ENCODE data around the gene ADPRS. TPM values are rescaled to one million over a fixed set of nuclear protein-coding genes. Genes with fewer than 3 reads are reported as not detected.

ADPRS gene
- total RNA-seq (10 to 100 TPM; 22.6 to 24.6 TPM), total RNA-seq (16.0 to 64.1 (median 37.6) reads per million in 172 experiments)
- 17.5 TPM for polyA plus RNA-seq (2013, experiment 1 of 2)
- polyA plus RNA-seq (2013, experiment 2 of 2), result 17.5 TPM

- POLR2A ChIA-PET, result interaction anchor here (1.2 to 1.6 kb wide), 3 partner anchors 71 to 158 kb away, joined by 4 to 9 read pairs (median 5); partner anchors contain the start of genes AGO3 and THRAP3
- Histone ChIP-seq H3K4me3 (ENCODE audit: low read length) (peak within 1 kb of the TSS; percentile 95), H3K27me3 (ENCODE audit: control insufficient read depth in 1 of 2, insufficient read depth in 2 of 2, low read length in 2 of 2) (peaks cover 13 to 14% of the 10 kb centered on the region in 2 experiments), H3K36me3 (ENCODE audit: insufficient read depth, low read length) (peaks cover 27% of the 10 kb centered on the region), H3K9me3 (ENCODE audit: control insufficient read depth in 1 of 2, insufficient read depth in 1 of 2, low read length in 2 of 2) (peaks cover 0 to 15% of the 10 kb centered on the region in 2 experiments), H3K27ac (ENCODE audit: low read depth in 1 of 2, low read length in 2 of 2) (peak within 1 kb of the TSS; percentile 73 to 83), H3K4me1 (ENCODE audit: insufficient read depth, low read length) (peaks cover 54% of the 10 kb centered on the region)
- peaks cover 21% of the 10 kb centered on the region for H3K27me3 Mint-ChIP-seq
- peaks cover 23% of the 10 kb centered on the region for H3K4me1 Mint-ChIP-seq (ENCODE audit: low read depth)
- intact Hi-C loops (cut with DNase I, micrococcal nuclease), result loop anchor here in 1 of 2 experiments (1.0 to 10.0 kb wide), 7 partner anchors 61 to 1774 kb away; partner anchors contain the start of genes AGO1, STK40, THRAP3 and TRAPPC3
- peaks cover 38% of the 10 kb centered on the region for H3K36me3 Mint-ChIP-seq (ENCODE audit: low read depth)
- no peaks in the 10 kb centered on the region for H3K9me3 Mint-ChIP-seq
- peak; percentile 96 for TF ChIP-seq CTCF (IDR thresholded peaks at IDR 0.05)
- CTCF ChIA-PET, result interaction anchor here (0.6 kb wide), 2 partner anchors 11 to 61 kb away, joined by 3 read pairs; no protein-coding TSS in a partner anchor
- peak within 1 kb of the TSS; percentile 93 for H3K4me3 Mint-ChIP-seq
- H3K27ac Mint-ChIP-seq, result peak within 1 kb of the TSS; percentile 86
- DNase-seq, result peak; percentile 83 to 96 (median 88)
- ATAC-seq (ENCODE audit: poor library complexity), result peak; percentile 88
Observed at GRCh38 chr1:36088577-36089392, at the start of gene ADPRS. Gene ADPRS (plus strand): TSS chr1:36088892. CDS start chr1:36088905, 13 bp downstream.

GRCh38 chr1:36040238-36040637, 48.5 kb upstream of the ADPRS start:
- intact Hi-C loops (cut with DNase I, micrococcal nuclease), result no loop called here
- POLR2A ChIA-PET, result no interaction called here
- Histone ChIP-seq H3K9me3 (ENCODE audit: control insufficient read depth in 1 of 2, insufficient read depth in 1 of 2, low read length in 2 of 2) (no peaks in the 10 kb centered on the region), H3K36me3 (ENCODE audit: insufficient read depth, low read length) (peaks cover 47% of the 10 kb centered on the region), H3K27me3 (ENCODE audit: control insufficient read depth in 1 of 2, insufficient read depth in 2 of 2, low read length in 2 of 2) (no peaks in the 10 kb centered on the region), H3K4me3 (ENCODE audit: low read length) (no peak overlapping the region), H3K27ac (ENCODE audit: low read depth in 1 of 2, low read length in 2 of 2) (no peak overlapping the region), H3K4me1 (ENCODE audit: insufficient read depth, low read length) (no peaks in the 10 kb centered on the region)
- no peak overlapping the region for H3K4me3 Mint-ChIP-seq
- no peaks in the 10 kb centered on the region for H3K9me3 Mint-ChIP-seq
- peaks cover 68% of the 10 kb centered on the region for H3K36me3 Mint-ChIP-seq (ENCODE audit: low read depth)
- H3K27ac Mint-ChIP-seq, result no peak overlapping the region
- DNase-seq, result no peak
- no peak for TF ChIP-seq CTCF (IDR thresholded peaks at IDR 0.05)
- CTCF ChIA-PET, result interaction anchor here (0.7 kb wide), 1 partner anchor 24 kb away, joined by 5 read pairs; no protein-coding TSS in a partner anchor
- H3K27me3 Mint-ChIP-seq, result no peaks in the 10 kb centered on the region
- ATAC-seq (ENCODE audit: poor library complexity), result no peak
- no peaks in the 10 kb centered on the region for H3K4me1 Mint-ChIP-seq (ENCODE audit: low read depth)

- Mint-ChIP-seq H3K36me3 (ENCODE audit: low read depth) (peaks cover 63% of the 10 kb centered on the region), H3K4me3 (no peak overlapping the region), H3K27me3 (no peaks in the 10 kb centered on the region), H3K4me1 (ENCODE audit: low read depth) (no peaks in the 10 kb centered on the region), H3K9me3 (no peaks in the 10 kb centered on the region), H3K27ac (no peak overlapping the region)
- ChIA-PET CTCF (no interaction called here), POLR2A (no interaction called here)
- no peak overlapping the region for H3K27ac ChIP-seq (ENCODE audit: low read depth in 1 of 2, low read length in 2 of 2)
- H3K27me3 ChIP-seq (ENCODE audit: control insufficient read depth in 1 of 2, insufficient read depth in 2 of 2, low read length in 2 of 2), result no peaks in the 10 kb centered on the region
- ATAC-seq (ENCODE audit: poor library complexity) (no peak), DNase-seq (no peak)
- no peaks in the 10 kb centered on the region for H3K4me1 ChIP-seq (ENCODE audit: insufficient read depth, low read length)
- intact Hi-C loops (cut with DNase I, micrococcal nuclease), result no loop called here
- H3K36me3 ChIP-seq (ENCODE audit: insufficient read depth, low read length), result peaks cover 16% of the 10 kb centered on the region
- no peak for TF ChIP-seq CTCF (IDR thresholded peaks at IDR 0.05)
- no peak overlapping the region for H3K4me3 ChIP-seq (ENCODE audit: low read length)
- peaks cover 7% of the 10 kb centered on the region in 2 experiments for H3K9me3 ChIP-seq (ENCODE audit: control insufficient read depth in 1 of 2, insufficient read depth in 1 of 2, low read length in 2 of 2)
Observed at GRCh38 chr1:36051821-36052220, 36.9 kb upstream of the ADPRS start.
